GM18508 (cell line): ENCODE data around the gene SLCO2A1.
"Not testable (repeated sequence)": the region's sequence is repeated elsewhere in the genome, so short reads cannot be mapped to it uniquely, and the experiment has no call there.

Source experiments
- ATAC-seq: cut with Tn5 transposase; IDR thresholded peaks from one replicate; pipeline ENCODE4 v1.9.1; 2021; ENCODE audit warnings: moderate number of reproducible peaks; ENCODE audit not compliant: insufficient read depth, unreplicated experiment

SLCO2A1 gene

GRCh38 chr3:134029734-134030378, at the start of gene SLCO2A1:
SLCO2A1 (minus strand) TSS chr3:134029925; CDS start chr3:134029802, 123 bp downstream.
- no peak for ATAC-seq

GRCh38 chr3:134079111-134079547, 49.4 kb upstream of the SLCO2A1 start:
- no peak for ATAC-seq

DNA sequence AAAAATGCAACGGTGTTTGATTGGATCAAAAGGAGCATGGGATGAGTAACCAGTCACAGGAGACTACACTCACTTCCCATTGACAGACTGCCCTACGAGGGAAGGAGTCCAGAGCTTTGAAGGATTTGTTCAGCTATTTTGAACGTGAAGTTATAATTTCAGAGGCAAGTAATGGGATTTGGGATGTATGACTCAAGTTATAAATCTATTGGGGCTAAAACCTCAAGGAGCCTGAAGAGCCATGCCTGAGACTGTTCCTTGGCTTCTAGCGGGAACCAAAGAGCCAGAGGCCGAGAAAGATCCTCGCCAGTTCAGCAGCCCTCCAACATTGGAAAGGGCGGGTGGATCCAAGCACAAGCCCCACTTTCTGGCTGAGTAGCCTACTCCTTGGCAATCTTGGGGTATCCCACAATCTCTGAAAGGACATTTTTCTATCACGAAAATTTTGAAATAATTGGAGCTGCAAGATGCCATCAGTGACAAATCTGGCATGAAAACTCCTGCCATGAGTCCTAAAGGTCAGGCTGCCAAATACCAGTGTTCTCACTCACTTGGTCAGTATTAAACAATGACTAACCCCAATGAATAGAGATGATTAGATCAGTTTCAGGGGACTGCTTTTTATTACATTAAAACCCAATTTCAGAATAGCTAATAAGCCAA, 48.6 kb upstream of the SLCO2A1 start:
- ATAC-seq = no peak

GRCh38 chr3:134077649-134078161, 48.0 kb upstream of the SLCO2A1 start:
- no peak for ATAC-seq

- ATAC-seq = no peak
Observed at GRCh38 chr3:134076851-134077250, 47.1 kb upstream of the SLCO2A1 start.

GRCh38 chr3:134075846-134076245, 46.1 kb upstream of the SLCO2A1 start:
- ATAC-seq = no peak

GRCh38 chr3:134075568-134075825, 45.8 kb upstream of the SLCO2A1 start:
- ATAC-seq = no peak

- ATAC-seq = no peak
Observed at GRCh38 chr3:134074790-134075567, 45.3 kb upstream of the SLCO2A1 start.

DNA sequence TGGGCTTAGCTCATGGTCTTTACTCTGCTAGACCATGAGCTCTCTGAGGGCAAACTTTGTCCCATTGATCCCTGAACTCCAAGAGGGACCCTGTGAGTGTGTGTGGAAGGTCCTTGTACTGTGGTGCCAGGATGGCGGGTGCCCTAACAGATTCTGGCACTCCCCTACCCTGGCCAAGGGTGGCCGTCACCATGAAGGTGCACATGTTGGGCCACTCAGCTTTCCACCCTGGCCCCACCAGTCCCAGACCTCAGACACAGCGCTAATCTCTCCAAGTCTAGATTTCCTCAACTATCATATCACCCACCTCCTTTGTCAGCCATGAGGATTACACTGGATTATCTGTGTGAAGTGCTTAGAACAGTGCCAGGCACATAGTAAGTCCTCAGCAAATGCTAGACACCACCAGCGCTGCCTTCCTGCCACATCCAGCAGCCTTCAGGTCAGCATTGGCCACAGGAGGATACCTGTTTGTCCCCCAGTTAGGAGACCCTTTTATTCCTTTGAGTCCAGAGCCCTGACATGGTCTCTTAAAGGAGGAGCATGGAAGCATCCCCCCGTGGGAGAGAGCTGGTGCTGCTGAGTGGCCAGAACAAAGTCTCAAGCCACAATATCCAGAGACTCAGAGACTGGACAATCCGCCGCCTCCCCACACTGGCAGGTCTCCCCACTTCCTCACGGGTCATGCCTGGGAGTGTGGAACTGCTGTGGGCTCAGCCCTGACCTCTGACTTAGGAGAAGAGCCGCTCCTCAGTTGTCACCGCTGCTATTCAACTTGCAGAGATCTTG, 44.5 kb upstream of the SLCO2A1 start:
- ATAC-seq = no peak

DNA sequence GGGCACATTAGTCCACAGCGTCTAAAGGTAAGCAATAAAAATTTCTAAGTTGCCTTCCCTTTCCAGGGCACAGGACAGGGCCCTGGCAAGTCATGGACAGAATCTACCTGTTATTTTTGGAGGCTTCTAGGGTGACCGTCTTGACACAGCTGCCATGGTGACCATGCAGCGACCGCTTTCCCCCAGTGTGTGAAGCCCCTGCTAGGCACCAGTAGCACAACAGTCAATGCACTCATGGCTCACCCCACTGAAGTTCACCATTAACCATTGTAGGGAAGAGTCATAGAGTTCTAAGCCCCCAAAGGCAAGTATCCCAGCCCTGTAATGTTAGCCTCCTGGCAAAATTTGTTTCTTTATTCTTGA, 43.8 kb upstream of the SLCO2A1 start:
- ATAC-seq = no peak

DNA sequence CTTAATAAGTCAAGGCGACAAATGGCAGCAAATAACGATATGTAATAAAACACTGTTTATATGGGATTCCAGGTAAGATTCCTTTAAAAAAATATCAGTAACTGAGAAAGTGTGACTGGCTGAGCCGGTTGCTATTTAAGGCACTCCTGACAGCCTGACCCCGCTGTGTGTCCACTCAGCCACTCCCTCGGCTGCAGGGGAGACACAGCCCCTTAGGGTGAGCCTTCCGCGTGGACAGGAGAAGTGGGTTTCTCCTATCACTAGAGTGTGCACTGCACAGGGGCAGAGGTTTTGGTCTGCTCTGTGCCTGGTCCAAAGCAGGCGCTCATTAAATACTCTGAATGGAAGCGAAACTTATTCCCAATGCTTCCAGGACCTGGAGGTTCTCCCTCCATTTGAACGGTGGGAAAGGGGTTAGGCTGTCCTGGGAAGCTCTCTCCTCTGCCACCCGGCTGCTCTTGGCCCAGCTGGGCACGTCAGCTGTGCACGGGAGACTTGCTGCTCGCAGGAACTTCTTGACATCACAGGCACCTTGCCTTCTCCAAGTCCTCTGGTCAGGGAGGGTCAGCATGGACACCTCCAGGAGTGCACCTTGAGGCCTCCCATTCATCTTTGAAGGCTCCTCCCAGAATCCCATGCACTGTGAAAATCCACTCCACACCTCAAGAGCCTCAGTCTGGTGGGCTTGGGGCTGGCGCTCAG, 43.3 kb upstream of the SLCO2A1 start:
- ATAC-seq = no peak

DNA sequence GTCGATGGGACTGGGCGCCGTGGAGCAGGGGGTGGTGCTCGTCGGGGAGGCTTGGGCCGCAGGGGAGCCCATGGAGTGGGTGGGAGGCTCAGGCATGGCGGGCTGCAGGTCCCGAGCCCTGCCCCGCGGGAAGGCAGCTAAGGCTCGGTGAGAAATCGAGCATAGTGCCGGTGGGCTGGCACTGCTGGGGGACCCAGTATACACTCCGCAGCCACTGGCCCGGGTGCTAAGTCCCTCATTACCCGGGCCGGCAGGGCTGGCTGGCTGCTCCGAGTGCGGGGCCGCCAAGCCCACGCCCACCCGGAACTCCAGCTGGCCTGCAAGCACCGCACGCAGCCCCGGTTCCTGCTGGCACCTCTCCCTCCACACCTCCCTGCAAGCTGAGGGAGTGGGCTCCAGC, 40.6 kb upstream of the SLCO2A1 start:
- ATAC-seq = not testable (repeated sequence)

DNA sequence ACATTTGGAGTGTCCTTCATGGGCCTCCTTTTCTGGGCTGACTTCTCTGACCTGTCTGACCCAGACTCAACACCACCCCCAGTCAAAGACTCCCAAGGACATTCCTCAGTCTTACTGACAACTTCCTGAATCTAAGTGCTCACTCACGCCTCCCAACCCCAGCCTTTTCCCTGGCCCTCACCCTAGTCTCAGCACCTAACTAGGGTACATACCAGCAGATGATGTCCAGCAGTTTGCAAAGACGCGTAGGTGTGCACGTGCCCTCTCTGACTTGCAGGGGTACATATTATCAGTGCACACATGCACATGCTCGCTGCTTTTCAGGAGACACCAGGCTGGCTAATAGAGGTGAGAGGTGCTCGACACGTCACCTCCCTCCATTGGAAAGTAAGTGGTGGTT, 38.7 kb upstream of the SLCO2A1 start:
- ATAC-seq = no peak

GRCh38 chr3:134067531-134068161, 37.9 kb upstream of the SLCO2A1 start:
- ATAC-seq = no peak

GRCh38 chr3:134066651-134067530, 37.2 kb upstream of the SLCO2A1 start:
- ATAC-seq = no peak

- no peak for ATAC-seq
Observed at GRCh38 chr3:134066158-134066541, 36.4 kb upstream of the SLCO2A1 start.

DNA sequence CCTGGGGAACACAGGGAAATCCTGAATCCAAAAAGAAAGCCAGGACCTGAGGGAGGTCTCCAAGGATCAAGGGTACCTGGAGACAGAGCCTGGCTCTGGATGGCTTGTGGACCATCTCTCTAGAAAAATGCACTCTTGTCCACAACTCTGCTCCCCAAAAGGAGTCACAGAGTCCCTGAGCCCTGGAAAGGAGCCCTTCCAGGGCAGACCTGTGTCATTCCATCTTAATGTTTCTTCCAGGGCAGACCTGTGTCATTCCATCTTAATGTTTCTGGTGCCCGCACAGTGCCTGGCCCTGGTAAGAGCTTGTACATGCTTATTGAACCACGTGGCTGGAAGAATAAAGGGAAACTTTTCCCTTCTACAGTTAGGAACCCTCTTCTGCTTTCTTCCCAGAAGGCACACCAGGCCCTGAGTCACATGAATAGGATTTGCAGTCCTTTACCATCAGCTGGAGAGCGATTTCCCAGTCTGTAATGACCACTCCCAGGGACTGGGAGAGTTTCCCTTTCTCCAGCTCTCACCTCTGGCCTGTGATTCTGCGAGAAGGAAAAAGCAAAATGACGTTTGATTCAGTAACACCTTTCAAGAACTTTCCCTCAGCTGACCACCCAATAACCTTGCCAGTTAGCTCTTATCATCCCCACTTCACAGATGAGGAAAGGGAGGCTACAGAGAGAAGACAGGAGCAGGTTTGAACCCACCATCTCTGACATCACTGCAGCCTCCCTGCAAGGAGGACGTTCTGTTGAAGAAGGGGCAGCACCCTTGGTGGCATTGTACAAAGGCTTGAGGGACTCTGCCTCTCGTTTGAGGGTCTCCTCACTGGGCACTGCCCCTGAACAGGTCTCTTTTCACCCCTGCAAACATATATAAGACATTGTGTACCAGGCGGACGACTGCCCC, 35.8 kb upstream of the SLCO2A1 start:
- no peak for ATAC-seq

DNA sequence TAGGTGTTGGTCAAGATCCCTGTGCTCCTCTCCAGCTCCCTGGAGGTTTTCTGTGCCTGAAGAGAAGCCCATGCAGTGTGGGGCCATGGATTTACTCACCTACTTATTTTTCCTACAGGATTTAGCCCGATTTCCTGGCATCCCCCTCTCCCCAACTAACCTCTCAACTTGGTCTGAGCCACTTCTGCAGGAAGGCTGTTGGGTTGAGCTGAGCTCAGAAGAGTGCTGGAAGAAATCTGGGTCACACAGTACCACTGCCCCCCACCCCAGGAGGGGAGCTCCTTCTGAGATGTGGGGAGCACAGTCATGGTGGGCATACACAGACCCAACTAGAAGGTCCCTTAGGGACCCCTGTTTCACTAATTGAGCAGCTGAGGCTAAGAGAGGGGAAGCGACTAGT, 34.4 kb upstream of the SLCO2A1 start:
- no peak for ATAC-seq
